Activated CD8-positive, alpha-beta memory T cell treated with anti-CD3 and anti-CD28 coated beads, Interleukin-2, amount 50 U/mL, for 24 hours (primary cell): ENCODE results near the gene VAV3.
"Not testable (repeated sequence)": the region's sequence is repeated elsewhere in the genome, so short reads cannot be mapped to it uniquely, and the experiment has no call there.

Source experiments
- DNase-seq: peaks from one replicate; pipeline ENCODE4 v3.0.0-alpha.2; 2020; ENCODE audit errors: extremely low read depth

The VAV3 gene

DNA sequence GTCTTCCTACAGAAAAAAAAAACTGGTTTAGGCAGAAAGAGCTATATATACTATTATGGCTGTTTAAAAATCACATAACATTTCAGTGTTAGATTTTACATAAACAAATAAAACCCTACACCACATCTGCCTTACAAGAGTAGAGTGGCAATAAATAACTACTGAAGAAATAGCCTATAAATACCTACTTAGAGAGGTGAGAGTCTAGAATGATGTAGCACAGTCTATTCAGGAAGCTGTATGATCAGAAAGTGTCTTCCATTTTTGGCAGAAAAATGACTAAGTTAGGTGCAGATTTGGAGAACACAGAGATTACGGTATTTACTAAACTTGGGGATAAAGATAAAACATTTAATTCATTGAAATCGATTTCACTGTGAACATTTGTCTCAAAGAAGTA, 75.5 kb downstream of the VAV3 start:
- no peak for DNase-seq

DNA sequence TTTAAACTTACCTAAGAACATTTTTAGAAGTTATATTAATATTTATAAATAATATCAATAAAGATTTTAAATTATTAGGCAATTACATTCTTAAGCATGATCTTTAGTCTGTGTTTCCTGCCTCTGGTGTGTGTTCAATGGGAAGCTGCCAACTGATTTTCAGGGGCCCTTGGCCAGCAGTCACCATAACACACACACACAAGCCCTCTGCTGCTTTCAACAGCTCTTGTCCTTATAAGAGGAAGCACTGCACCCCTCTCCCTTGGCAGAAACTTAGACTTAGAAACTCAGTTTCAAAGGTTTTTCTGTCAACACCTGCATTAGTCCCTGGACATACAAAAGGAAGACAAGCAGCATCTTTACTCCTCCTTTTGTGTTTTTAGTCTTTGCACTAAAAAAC, 81.4 kb downstream of the VAV3 start:
- DNase-seq = no peak

DNA sequence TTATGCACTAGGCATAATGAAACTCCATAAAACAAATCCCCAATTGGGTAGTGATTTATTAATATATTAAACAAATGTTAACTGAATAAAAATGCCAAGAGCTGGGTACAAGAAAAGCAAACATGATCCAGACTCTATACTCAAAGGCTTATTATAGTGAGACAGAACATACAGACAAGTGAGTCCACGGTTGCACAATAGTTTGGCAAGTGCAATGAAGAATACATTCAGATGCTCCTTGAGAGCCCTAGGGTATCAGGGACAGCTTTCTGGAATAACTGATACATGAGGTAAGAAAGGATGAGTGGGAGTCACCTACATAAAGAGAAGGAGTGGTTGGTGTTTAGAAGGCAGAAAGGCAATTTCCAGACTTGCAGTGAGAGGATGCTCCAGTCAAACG, 85.1 kb downstream of the VAV3 start:
- no peak for DNase-seq

DNA sequence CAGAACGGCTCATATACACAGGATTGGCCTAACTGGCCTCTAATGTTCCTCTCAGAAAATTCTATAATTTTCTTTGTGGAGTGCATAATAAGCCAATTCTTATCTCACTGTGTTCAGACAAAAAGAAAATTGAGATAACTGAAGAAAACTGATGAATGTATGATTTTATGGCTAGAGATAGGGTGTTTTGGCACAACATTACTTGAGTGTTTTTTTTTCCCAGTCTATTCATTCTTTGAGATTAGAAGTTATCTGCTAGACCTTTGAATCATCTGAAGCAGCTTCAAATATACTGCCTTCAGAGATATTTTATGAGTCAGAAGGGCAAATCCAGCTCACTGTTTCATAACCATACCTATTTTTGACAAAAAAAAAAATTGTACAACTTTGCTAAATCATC, 85.6 kb downstream of the VAV3 start:
- no peak for DNase-seq

DNA sequence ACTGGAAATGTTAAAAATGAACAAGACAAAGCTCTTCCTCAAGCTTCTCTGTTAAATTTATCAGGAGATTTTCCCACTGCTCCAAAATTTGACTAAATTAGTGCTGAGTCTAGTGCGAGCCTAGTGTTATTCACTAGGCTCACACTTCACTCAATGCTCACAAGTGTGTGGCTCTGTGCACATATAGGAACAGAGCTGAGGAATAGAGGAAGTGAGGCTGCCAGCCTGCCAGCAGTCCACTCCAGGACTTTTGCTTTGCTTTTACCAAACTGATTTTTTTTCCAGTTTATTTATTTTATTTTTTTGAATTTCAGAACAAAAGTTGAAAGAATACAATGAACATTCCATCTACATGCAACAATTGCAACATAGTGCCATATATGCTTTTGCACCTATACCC, 87.2 kb downstream of the VAV3 start:
- no peak for DNase-seq

DNA sequence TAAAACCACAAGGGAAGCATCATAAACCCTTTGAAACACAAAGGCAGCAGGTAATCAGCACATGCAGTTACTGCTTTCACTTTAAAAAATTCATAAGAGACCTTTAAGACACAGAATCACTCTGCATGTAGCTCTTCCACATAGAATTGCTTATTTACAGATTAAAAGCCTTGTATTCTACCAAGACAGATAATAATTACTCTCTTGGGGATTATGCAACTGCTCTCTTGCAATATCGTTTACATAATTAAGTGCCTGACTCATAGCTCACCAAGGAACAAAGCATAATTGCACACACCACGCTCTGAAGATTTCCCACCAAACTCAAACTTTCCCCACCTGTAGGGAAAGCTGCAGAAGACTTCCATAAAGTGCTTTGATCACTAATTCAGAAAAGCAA, 87.9 kb downstream of the VAV3 start:
- DNase-seq = no peak

DNA sequence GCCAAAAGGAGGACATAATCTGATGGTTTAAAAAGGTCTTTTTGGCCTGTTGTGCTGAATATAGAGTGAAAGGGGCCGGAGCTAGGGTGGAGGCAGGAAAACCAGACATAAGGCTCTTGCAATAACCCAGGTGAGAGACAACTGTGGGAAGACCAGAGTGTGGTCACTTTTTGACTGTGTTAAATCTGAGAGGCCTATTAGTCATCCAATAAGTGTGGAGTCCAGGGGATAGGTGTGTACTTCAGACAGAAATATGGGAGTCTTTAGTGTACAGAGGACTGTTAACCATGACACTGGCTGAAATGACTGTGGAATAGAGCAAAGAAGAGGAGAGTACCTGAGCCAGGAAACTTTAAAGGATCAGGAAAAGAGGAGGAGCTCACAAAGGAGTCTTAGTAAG, 89.3 kb downstream of the VAV3 start:
- no peak for DNase-seq

DNA sequence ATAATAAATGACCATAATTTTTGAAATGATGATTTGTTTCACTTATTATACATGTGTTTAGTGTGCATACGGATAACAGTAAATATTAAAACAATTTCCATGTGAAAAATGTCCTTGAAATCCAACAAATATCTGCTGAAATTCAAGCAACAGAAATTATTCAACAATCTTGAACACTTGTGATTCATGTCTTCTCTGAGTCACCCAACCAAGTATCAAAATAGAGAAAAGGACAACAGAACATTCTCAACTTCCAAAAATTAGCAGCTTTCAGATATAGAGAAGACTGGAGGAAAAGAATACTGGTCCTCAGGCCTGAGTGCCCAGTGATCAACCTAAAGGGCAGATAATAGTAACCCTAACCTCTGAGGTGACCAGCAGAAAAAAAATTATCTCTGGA, 90.8 kb downstream of the VAV3 start:
- no peak for DNase-seq

DNA sequence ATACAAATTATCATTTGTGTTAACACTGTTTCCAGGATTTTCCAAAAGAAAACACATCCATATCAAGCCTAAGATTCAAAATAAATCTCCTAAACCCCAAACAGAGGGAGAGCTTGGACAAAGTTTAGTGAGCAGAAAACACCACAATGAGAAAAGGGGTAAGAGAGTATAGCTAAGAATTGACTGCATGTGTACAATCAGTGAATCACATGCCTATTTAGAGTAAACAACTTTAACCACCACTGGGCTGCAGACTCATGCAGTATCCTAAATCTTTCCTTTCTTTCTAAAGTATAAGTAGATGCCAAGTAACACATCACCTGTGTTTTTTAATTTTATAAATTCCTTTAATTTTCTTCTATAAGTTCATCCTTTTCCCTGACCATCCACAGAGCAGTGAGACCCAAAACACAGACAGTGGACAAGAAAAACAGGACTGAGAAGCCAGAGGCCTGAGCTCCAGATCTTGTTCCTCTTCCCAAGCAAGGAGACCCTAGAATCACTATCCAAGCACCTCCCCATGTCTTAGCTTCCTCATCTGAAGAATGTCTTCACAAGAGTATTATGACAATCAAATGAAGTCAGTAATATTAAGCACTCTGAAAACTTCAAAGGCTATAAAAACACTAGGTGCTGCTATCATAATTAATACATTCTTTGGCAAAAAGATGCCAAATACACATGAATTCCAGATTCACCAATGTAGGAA, 93.1 kb downstream of the VAV3 start:
- no peak for DNase-seq

DNA sequence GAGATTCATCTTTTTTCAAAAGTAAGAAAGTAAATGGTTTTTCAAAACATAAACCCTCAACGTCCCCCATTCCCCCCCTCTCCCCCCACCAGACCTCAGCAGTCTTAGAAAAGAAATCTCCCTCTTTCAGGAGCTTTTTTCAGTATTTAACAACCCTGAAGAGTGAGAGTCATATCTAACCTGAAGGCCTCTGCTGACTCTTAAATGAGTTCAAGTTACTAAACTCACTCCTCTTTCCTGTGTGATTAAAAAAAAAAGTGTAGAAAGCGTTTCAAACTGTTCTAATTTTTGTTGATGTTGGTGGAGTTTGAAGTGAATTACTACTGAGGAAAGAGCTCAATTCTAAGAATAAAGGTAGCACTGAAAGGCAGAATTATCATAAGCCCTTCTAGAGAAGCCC, 93.7 kb downstream of the VAV3 start:
- DNase-seq = no peak

DNA sequence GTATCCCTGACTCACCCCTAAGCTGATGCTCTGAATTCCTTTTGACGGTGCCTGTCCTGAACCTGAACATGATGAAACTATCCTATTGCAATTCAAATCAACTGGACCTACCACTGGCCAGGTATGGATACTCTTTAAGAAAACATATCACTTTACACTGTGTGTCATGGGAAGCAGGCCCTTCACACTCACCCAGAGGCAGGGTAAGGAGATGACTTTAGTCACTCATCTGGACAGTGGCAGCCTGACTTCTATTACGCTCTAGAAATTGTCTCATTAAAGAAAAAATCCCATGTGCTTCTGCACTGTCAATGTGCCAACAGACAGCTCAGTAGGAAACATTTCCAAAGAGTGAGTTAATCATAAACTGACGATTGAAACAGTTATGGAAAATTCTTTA, 94.3 kb downstream of the VAV3 start:
- no peak for DNase-seq

DNA sequence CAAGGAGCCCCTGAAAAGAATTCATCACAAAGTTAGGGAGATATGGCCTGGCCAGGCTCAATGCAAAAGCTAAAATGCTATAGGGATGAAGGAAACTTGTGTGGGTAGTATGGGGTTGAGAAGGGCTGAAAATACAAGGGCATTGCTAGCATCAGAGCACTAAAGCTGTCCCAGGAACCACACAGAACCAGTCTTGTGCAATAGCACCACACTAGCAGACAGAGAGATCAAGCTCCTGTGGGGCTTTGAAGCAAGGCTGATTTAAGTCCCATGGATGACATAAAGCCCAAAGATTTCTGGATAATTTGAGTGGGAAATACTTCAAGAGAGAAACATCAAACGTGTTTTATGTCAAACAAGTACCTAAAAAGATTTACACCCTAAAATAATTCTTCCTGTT, 97.1 kb downstream of the VAV3 start:
- DNase-seq = no peak

DNA sequence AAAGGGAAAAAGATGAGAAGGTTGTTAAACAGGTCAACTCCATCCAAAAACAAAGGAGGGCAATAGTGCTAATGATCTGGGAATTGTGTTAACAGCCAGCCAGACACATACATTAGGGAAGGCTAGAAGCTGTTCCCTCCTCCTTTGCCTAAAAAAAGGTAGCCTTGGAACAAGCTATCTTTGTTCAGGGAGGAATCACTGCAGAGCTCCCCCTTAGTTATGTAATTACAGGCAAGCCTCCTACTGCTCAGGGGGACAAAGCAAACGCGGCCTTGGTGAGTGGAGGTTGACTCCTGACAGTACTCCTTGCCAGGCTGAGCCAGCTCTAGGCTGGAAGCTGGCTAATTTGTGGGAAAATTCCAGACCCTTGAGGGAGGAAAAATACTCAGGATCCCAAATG, 97.6 kb downstream of the VAV3 start:
- DNase-seq = no peak

DNA sequence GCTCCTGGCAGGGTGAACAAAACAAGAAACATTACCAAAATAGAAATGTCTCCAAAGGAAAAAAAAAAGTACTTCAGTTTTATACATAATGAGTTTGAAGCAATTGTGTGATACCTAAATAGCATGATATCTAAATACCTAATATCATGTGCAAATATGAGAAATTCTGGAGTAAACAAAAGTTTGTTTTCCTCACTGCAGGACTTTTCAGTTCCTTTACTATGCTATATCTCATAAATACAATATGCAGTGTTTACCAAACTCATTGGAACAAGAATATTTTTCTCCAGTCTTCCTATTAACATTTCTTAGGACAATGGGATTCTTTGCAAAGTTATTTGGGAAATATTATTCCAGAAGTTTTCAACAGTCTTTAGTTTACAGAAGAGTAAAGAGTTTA, 98.1 kb downstream of the VAV3 start:
- no peak for DNase-seq

DNA sequence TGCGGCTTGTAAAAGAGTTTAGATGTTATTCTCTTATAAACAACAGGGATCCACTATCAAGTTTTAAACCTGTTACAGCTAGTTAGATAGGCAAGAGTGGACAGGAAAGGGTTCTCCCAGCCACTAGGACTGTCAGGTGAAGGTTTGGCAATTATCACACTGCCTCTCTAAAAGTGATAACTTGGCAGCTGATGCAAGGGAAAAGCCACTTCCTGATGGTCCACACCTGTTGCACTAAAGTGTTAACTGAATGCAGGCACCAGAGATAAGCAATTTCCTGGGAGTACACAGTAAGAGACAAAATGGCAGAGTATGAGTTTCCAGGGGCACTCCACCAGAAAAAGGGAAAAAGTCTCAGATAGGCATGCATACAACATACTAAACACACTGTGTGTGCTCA, 99.4 kb downstream of the VAV3 start:
- DNase-seq = no peak

DNA sequence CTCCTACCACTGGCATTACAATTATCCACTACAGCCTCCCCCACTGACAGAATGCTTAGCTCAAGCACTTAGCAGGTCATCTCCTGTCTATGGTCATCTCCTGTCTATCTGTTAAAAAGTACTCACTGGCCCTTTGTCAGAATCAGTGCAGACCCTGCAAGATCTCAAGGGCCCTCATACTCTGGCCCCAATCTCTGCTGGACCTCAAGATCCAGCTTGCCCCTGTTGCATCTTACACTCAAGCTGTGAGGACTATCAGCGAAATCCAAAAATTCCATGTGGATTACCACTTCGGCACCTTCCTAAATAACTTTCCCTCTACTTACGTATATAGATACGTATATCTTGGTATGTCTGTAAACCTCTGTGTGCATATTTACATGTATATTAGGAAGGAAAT, 101.6 kb downstream of the VAV3 start:
- no peak for DNase-seq

DNA sequence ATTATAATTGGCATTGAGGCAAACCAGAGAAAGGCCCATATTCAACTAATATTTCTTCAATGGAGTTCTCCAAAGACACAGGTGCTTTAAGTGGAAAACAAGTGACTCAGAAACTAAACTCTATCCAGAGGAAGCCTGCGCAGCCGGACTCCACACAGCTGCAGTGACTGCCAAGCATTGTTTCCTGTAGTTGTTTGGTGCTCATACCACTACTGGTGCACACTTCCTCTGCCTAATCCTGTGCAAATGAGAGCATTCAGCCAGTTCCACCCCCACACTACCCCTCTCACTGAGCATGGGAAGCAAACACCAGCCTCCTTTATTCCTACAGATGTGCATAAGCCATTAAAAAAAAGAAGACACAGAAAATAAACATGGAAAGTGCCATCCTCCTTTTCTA, 102.9 kb downstream of the VAV3 start:
- DNase-seq = no peak

DNA sequence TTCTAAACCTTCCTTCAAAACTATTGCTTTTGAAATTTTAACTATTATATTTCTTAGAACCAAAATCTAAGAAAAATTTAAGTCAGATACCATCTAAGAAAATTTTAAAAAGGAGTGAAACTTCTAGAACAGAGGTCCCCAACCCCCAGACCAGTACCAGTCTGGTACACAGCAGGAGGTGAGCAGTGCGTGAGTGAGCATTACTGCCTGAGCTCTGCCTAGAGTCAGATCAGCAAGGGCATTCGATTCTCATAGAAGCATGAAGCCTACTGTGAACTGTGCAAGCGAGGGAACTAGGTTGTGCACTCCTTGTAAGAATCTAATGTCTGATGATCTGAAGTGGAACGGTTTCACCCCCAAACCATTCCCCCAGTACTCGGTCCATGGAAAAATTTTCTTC, 106.7 kb downstream of the VAV3 start:
- no peak for DNase-seq

DNA sequence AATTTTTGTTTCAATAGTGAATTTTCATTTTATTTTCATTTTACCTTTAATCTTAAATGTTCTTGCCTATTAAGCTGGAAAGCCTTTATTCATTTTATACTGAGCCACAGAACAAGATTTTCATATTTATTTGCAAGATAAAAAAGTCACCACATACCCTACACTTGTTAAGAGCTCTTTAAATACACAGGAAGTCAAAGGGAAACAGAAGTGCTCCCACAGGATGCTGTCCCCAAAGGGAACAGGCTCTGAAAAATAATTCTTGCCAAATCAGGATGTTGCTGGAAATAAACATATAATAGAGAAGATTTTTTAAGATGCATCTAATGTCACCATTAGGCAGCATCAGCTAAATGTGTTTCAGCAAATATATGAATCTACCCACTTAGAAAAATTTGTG, 113.6 kb downstream of the VAV3 start:
- no peak for DNase-seq

DNA sequence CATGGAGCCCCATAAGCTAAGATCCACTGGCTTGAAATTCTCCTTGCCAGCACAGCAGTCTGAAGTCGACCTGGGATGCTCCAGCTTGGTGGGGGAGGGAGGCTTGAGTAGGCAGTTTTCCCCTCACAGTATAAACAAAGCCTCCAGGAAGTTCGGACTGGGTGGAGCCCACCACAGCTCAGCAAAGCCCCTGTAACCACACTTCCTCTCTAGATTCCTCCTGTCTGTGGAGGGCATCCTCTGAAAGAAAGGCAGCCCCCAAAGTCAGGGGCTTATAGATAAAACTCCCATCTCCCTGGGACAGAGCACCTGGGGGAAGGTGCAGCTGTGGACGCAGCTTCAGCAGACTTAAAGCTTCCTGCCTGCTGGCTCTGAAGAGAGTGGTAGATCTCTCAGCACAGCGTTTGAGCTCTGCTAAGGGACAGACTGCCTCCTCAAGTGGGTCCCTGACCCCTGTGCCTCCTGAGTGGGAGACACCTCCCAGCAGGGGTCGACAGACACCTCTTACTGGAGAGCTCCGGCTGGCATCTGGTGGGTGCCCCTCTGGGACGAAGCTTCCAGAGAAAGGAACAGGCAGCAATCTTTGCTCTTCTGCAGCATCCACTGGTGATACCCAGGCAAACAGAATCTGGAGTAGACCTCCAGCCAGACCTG, 120.3 kb downstream of the VAV3 start:
- not testable (repeated sequence) for DNase-seq

DNA sequence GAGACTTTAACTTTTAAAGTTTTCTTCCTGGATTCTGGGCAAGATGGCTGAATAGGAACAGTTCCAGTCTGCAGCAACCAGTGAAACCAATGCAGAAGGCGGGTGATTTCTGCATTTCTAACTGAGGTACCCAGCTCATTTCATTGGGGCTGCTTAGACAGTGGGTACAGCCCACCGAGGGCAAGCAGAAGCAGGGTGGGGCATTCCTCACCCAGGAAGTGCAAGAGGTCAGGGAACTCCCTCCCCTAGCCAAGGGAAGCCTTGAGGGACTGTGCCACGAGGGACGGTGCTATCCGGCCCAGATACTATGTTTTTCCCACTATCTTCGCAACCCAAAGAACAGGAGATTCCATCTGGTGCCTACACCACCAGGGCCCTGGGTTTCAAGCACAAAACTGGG, 121.0 kb downstream of the VAV3 start:
- DNase-seq = no peak

DNA sequence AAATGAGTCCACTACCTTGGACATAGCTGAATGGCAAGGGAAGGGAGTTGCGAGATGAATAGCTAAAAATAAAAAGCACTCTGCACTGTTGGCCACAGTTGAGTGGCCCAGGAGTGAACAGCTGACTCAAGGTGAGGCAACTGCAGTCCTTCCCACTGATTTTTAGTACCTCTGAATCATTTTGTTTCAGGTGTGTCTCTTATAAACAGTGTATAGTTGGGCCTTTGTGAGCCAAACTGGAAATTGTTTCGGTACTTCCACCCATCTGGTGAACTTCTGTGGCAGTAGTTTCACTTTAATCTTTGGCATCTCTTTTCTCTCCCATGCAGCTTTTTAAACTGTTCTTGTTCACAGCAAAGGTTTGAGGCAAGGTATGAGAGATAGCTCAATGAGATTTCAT, 122.7 kb downstream of the VAV3 start:
- DNase-seq = no peak

DNA sequence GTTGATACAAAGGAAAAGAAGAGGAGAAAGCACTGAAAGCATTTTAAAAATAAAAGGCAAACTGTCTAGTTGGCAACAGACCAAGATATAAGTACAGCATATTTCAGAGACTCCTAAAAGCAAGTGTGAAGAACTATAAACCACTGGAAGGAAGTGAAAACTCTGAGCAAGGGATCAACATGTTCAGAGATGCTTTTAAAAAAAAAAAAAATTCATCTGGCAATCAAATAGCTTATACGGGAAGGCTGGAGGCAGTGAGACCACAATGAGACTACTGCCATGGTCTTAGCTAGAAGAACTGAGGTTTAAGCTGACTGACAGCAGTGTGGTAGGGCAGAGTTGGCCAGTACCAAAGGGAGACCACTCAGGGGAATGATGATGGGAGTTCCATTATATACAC, 124.3 kb downstream of the VAV3 start:
- no peak for DNase-seq

DNA sequence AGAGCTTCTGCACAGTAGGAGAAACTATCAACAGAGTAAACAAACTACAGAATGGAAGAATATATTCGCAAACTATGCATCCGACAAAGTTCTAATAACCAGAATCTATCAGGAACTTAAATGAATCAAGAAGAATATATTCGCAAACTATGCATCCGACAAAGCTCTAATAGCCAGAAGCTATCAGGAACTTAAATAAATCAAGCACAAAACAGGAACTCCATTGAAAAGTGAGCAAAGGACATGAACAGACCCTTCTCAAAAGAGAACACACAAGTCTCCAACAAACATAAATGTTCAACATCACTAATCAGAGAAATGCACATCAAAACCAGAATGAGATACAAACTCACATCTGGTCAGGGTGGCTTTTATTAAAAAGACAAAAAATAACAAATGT, 126.9 kb downstream of the VAV3 start:
- no peak for DNase-seq
